Pons (tissue), 1 donor: ENCODE measurements around the gene SMIM21.

Source experiments
- DNase-seq: peaks from one replicate; pipeline ENCODE4 v3.0.0-alpha.2; 2016; ENCODE audit warnings: low spot score

Gene SMIM21

GRCh38 chr18:75427603-75428002 lies at the start of gene SMIM21:
SMIM21 (minus strand) TSS chr18:75427703; CDS start chr18:75427563, 140 bp downstream.
- DNase-seq: no peak

GRCh38 chr18:75475228-75475627 lies 47.7 kb upstream of the SMIM21 start:
- no peak for DNase-seq

DNA sequence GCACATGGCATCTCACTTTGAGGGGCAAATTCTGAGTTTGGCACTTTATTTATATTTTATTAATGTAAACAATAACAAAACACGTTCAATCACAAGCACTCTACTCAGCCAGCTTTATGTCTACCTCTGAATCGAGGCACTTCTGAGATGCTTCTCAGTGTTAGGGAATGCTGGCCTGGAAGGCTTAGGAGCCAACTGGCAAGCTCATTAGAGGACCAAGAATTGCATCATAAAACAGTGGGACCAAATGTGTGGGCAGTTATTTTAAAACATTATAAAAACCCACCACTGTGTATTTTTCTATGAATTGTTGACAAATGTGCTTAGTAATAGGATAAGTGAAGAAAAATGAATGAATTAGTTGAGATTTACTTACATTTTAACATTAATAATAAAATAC lies 46.8 kb upstream of the SMIM21 start:
- no peak for DNase-seq

- DNase-seq: no peak
Measured at GRCh38 chr18:75473316-75473715, 45.8 kb upstream of the SMIM21 start.

DNA sequence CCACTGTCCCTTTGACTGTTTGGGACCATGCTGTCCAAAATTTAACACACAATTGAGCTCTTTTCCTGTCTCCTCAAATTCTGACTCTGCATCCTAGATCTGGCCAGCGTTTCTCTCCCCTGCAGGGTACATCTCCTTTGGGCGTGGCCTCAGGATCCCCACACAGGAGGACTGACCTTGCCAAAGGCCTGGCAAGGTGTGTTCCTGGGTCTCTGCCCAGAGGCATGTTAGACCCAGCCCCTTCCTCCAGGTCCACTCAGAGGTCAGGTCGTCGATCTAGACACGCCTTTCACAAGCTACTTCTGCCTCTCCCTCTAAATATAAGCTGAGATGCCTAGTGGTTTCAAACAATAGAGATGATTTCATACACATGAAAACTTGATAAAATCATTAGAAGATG lies 45.4 kb upstream of the SMIM21 start:
- no peak for DNase-seq

- DNase-seq: no peak
Measured at GRCh38 chr18:75472396-75472795, 44.9 kb upstream of the SMIM21 start.

- no peak for DNase-seq
Measured at GRCh38 chr18:75471850-75472249, 44.3 kb upstream of the SMIM21 start.

GRCh38 chr18:75467851-75468250 lies 40.3 kb upstream of the SMIM21 start:
- no peak for DNase-seq

DNA sequence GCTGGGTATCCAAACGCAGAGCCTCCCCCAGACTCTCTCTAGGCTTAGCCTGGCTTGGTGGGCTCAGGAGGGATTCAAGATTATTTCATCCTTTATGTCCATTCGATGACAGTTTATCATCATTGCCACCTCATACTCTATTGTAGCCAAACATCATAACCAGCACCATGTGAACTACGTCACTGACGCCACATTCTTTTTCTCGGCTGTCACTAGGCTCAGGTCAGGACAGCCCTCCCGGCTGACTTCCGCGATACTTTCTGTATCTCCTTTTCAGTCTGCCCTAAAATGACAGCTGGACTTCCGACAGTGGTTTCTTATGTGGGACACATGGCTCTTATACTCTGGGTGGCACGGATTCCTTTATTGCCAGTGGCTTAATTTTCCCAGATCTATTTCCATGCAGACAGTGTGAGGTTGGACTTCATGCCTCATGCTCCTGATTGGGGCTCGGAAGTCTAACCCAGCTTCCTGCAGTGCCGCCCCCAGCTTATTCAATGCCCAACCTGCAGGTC lies 39.8 kb upstream of the SMIM21 start:
- DNase-seq: no peak

DNA sequence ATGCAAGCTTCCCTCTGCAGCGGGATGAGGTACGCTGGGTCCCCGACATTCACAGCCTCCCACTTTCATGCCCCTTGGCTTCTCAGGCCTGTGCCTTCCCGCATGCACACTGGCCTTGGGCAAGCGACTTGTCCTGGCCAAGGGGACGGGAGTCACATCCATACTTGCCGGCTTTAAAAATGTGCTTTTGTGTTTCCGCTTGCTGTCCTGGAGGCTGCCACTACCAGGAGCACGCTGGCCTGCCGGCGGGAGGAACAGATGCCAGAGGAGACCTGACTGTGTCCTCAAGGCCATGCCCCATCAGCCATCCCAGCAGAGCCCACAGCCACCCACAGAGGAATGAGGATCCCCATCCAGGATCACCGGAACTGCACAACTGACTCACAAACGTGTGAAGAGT lies 36.9 kb upstream of the SMIM21 start:
- DNase-seq: no peak

DNA sequence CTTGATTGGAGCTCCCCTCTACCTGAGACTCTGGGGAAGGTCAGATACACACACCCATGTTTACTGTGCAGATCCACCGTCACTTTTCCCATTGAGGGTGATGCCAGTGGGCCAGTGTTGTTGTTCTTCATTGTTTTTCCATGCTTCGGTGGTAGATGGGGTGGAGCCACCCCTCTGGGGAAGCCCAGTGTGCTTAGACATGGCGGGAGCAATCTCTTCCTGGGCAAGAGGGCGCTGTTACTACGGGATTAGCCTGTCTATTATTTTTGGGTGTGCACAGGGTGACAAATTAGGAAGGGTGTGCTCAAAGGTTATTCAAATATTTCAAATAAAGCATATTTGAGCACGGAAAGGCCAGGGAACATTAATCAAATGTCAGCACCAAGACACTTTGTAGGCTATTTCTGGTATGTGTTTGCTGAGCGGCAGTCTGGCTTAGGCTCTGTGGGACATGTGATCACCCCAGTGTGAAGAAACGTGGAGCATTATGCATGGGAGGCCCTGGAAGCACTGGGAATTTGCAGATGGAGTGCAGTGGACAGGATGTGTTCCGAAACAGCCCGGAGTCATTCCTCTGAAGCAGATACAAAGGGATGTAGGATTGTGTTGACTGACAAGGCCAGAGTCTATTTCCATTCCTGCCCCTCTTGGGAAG lies 34.8 kb upstream of the SMIM21 start:
- no peak for DNase-seq

- no peak for DNase-seq
Measured at GRCh38 chr18:75456199-75456631, 28.7 kb upstream of the SMIM21 start.

- peak; percentile 7 for DNase-seq
Measured at GRCh38 chr18:75455249-75456198, 28.0 kb upstream of the SMIM21 start.

- DNase-seq: no peak
Measured at GRCh38 chr18:75454022-75454795, 26.7 kb upstream of the SMIM21 start.

DNA sequence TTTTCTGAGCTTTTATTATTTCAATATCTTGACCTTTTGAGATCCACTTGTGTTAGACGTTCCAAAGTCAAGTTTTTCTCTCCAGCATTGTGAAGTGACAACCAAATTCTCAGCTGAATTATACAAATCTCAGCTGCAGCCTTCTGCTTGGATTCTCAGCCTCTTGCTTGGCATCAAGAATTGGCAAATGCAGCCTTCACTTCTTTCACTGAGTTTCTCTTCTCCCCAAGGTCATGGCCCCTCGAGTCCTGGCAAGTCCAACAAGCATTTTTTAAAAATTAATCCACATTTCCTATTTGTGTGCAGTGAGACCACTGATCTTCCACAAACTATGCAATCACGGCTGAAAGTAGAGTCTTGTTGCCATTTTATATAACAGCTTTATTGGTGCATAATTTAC lies 23.4 kb upstream of the SMIM21 start:
- no peak for DNase-seq

DNA sequence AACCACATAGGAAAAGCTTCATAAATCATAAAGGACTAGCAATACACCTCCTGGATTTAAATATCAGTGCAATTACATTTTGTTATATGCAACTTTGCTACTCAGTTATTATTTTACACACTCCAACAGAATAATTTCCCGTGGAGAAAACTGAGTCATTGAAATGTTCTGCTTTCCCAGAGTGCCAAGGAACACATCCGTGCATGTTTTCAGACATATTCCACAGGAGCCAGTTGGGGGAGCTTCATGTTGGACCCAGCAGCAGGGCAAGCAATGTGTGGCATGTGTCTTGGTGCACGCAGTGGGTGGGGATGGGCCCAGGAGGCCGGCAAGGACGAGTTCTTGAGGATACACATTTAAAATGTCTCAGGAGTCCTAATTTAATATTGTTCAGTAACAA lies 14.4 kb upstream of the SMIM21 start:
- no peak for DNase-seq

- no peak for DNase-seq
Measured at GRCh38 chr18:75439348-75439747, 11.8 kb upstream of the SMIM21 start.

DNA sequence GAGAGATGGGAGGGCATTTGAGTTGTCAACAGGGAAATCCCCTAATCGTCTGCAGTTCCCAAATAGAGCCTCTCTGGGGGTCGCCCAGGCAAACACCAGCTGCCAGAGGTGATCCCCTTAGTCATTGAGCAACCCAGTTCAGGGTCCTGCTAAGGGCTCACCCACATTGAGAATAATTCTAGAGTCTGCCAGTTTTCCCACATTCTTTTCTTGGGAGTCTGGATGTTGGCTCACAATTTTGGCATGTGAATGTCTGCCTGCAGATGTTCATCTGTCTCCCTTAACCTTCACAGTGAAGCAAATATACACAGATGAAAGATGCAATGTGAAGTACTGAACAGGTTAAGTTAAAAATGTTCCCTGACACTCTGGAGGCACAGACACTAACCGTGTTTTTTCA lies 11.4 kb upstream of the SMIM21 start:
- no peak for DNase-seq

DNA sequence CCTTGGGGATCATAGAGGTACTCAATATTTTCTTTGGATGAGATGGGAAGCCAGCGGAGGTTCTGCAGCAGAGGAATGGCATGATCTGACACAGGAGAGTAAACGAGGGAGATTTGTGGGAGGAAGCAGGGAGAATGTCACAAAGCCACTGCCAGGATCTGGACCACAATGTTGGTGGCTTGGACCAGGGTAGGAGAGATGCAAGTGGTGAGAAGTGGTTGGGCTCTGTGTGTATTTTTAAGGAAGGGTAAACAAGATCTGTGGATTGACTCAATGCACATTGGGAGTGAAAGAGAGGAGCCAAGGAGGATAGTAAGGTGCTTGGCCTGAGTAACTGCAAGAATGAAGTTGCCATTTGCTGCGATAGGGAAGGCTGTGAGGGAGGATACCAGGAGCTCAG lies 10.5 kb upstream of the SMIM21 start:
- no peak for DNase-seq

- no peak for DNase-seq
Measured at GRCh38 chr18:75433098-75433497, 5.6 kb upstream of the SMIM21 start.

- DNase-seq: no peak
Measured at GRCh38 chr18:75429975-75430374, 2.5 kb upstream of the SMIM21 start.

GRCh38 chr18:75428490-75428889 lies 987 bp upstream of the SMIM21 start:
- DNase-seq: no peak
